Measurements from ENCODE around the gene OSER1.
A peak's percentile ranks its signal among the peaks of the same experiment; 100 is the strongest.
"Not testable (repeated sequence)": the region's sequence is repeated elsewhere in the genome, so short reads cannot be mapped to it uniquely, and the experiment has no call there.

OSER1 gene

GRCh38 chr20:44210406-44211176 lies at the start of gene OSER1:
TSS of gene OSER1 (minus strand) at chr20:44210771. CDS start at chr20:44206957, 3,814 bp downstream.
- peak; percentile 96 for DNase-seq (ENCODE audit: low spot score)

DNA sequence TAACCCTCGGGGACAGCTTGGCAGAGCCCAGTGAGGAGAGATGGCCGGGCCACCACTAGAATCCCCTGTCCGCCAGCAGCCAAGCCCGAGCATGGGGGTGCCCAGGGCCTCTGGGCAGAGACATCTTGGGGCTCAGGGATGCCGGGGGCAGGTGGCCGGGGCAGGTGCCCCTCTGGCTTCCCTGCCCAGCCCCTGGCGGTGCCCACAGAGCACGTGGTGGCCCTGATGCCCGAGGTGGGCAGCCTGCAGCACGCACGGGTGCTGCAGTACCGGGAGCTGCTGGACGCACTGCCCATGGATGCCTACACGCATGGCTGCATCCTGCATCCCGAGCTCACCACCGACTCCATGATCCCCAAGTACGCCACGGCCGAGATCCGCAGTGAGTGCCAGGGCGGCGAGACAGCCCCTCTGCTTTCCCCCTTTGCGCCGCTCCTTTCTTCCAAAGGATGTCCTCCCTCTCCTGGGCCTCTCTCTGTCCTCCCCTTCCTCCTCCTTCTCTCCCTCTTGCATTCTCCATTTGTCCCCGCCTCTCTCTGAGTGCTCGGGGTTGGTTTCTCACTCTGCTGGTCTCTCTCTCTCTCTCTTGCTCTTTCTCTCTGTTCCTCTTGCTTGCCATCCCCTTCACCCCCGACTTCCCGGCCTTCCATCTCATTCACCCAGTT lies 47.8 kb upstream of the OSER1 start:
- DNase-seq (ENCODE audit: low spot score) = no peak

GRCh38 chr20:44256961-44257360 lies 46.4 kb upstream of the OSER1 start:
- no peak for DNase-seq (ENCODE audit: low spot score)

- no peak for DNase-seq (ENCODE audit: low spot score)
Measured at GRCh38 chr20:44255942-44256341, 45.4 kb upstream of the OSER1 start.

GRCh38 chr20:44254073-44254472 lies 43.5 kb upstream of the OSER1 start:
- DNase-seq (ENCODE audit: low spot score) = no peak

DNA sequence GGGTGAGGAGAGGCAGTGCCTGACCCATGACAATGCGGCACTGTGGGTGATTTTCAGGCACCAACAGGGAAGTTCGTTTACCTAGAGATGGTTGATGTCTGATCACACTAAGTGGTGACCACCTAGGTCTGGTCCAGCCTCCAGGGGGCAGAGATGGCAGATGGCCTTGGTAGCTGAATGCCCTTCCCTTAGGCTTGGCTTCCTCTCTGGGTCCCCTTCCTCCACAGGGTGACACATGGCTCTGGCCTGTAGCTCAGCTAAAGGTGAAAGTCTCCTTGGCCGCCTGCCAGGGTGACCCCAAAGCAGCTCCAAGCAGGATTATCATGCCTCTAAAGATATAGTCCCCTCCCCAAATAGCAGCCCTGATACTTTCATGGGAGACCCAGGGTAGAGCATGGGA lies 43.0 kb upstream of the OSER1 start:
- DNase-seq (ENCODE audit: low spot score) = peak; percentile 53

DNA sequence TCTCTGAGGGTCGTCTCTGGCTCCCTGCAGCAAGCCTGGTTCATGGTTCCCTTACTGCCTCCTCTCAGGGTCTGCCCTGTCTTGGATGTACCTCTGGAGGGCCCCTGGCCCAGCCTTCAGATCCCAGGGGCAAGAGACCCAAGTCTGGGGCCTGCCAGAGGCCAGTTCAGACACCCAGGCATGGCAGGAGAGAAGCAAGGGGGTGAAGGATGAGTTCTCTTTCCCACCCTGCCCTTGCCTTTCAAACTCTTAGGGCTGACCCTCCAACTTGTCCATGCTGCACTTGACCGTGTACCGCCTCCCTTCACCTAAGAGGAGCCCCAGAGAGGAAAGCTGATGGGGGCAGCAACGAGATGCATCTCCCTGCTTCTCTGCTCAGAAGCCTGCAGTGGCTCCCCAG lies 40.7 kb upstream of the OSER1 start:
- no peak for DNase-seq (ENCODE audit: low spot score)

DNA sequence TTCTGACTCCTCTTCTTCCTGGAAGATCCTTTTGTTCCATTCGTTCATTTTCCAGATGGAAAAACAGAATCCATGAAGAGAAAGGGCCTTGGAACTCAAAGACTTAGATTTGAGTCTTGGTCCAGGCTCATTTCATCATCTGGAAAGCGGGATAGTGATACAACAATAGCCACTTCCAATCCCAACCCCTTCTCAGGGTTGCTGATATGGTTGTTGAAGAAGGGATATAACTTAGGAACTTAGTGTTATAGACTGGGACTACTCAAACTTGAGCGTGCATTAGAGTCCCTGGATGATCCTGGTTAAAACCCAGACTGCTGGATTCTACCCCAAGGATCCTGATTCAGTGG lies 37.8 kb upstream of the OSER1 start:
- no peak for DNase-seq (ENCODE audit: low spot score)

- DNase-seq (ENCODE audit: low spot score) = peak; percentile 85
Measured at GRCh38 chr20:44247586-44248409, 37.2 kb upstream of the OSER1 start.

GRCh38 chr20:44247131-44247571 lies 36.6 kb upstream of the OSER1 start, which contains the start of gene GDAP1L1:
TSS of gene GDAP1L1 (plus strand) at chr20:44247308. CDS start at chr20:44247335, 27 bp downstream.
- DNase-seq (ENCODE audit: low spot score) = no peak

- no peak for DNase-seq (ENCODE audit: low spot score)
Measured at GRCh38 chr20:44245977-44246376, 35.4 kb upstream of the OSER1 start.

DNA sequence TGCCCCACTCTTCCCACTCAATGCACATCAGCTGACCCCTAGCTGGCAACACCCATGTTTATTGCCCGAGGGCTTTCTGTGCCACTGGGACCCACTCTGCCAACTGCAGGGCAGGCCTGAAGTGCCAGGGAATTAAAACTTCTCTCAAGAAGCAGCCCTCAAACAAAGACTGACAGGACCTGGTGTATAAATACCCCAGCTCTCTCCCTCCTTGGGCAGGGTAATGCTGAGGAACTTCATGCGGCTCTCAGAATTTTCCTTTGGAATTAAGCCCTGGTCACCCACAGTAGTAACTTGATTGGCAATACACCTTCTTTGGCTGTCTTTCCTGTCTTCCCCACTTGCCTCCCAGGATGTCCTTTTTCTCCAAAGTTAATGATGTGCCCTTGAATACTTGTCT lies 31.2 kb upstream of the OSER1 start:
- DNase-seq (ENCODE audit: low spot score) = no peak

GRCh38 chr20:44236840-44237239 lies 26.3 kb upstream of the OSER1 start:
- not testable (repeated sequence) for DNase-seq (ENCODE audit: low spot score)

DNA sequence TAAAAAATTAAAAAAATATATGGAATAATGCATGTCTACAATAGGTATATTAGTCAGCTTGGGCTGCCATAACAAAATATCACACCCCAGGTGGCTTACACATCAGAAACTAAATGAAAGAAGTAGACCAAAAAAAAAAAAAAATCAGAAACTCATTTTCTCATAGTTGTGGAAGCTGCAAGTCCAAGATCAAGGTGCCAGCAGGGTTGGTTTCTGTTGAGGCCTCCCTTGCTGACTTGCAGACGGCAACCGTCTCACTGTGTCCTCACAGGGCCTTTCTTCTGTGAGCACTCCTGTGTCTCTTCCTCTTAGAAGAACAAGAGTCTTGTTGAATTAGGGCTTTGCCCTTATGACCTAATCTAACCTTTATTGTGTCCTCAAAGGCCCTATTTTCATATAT lies 25.1 kb upstream of the OSER1 start:
- DNase-seq (ENCODE audit: low spot score) = no peak

- DNase-seq (ENCODE audit: low spot score) = no peak
Measured at GRCh38 chr20:44234566-44235317, 24.2 kb upstream of the OSER1 start.

DNA sequence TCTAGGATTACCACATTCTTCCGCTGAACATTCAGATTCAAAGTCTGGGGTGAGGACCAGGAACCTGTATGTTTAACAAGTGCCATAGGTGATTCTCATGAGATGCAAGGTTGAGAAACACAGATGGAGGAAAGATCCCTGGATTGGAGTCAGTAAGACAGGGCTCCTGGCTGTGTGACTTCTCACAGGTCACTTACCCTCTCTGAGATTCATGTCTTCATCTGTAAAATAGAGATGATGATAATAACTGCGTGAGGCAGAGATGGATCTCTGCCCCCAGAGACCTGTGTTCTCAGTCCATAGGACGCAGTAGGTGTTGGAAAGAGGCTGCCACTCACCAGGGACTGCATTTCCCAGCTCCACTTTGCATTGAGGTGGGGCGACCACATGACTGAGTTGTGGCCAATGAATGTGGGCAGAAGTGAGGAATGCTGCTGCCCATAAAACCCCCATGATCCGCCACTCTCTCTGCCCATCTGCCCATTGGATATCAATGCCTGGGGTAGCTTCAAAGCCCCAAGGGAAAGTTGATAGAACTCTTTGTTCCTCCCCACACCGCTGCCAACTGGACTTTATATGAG lies 23.0 kb upstream of the OSER1 start:
- DNase-seq (ENCODE audit: low spot score) = no peak

- not testable (repeated sequence) for DNase-seq (ENCODE audit: low spot score)
Measured at GRCh38 chr20:44232469-44232856, 21.9 kb upstream of the OSER1 start.

DNA sequence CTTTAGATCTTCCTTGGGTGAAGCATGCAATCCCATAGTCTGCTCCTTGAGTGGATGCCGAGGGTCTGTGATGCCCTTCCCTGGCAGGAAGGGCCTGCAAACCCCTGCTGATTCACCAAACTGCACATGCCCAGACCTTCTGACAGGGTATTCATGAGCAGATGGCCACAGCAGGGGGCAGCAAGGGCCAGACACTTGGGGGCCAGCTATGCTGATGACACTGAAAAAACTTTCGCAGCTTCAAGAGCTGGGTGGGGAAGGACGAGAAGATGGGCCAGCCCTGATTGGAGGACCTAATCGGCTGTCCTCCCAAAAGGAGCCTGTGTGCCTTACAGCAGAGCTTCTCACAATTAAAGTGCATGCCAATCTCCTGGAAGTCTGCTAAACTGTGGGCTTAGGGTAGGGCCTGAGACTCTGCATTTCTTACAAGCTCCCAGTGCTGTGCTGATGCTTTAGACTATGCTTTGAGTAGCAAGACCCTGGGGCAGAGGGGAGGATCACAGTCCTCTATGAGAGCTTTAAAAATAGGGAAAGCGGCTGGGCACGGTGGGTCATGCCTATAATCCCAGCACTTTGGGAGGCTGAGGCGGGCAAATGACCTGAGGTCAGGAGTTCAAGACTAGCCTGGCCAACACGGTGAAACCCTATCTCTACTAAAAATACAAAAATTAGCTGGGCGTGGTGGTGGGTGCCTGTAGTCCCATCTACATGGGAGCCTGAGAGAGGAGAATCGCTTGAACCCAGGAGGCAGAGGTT lies 21.3 kb upstream of the OSER1 start:
- DNase-seq (ENCODE audit: low spot score) = no peak

DNA sequence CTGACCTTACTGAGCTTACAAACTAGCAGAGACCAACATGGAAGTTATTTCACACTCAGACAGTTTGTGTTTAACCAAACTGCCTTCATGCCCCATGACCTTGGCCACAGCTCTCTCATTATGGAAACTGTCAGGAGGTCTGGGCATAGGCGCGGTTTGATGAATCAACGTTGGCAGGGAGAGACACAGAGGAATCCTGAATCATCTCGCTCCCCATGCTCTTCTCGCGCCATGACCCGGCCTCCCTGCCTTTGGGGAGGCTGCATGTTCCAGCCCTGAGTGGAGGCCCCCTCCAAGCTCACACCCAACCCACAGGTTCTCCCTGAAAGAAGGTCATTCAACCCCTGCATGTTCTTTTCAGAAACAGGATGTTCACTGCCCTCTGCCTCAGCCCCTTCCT lies 20.6 kb upstream of the OSER1 start:
- no peak for DNase-seq (ENCODE audit: low spot score)

DNA sequence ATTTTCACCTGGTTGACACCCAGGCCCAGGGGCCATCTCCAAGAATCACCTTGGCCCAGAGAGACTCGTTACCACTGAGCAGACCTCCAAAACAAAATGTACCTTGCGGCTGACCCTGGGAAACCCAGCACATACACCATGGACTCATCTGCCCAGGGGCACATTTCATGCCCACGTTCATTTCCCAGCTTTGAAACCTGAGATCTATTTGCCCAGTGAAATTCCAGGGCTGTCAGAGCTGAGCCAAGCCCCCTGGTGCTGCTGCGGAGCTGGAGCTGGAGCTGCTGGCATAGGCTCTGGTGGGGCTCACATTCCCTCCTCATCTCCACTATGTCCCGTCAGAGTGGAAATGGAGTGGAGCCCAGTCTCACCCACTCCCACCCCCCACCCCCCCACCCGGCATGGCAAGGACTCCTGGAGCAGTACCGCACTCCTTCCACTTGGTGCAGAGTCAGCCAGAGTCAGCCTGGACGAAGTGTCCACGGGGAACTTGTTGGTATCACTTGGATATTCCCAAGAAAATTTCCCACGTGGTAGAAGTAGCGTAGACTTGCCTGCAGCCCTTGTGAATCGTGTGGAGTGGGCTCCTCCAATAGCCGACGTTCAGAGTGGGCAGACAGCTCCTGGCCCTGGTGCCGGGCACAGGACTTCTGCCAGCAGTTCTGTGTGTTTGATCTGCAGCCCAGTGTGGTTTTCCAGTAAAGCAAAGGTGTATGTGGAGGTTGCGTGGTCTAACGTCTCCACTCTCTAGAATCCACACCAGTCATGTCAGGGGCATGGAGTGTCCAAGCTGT lies 18.1 kb upstream of the OSER1 start:
- no peak for DNase-seq (ENCODE audit: low spot score)

Measured in HuH-7 (cell line).